ENCODE results near the gene AK5.
"Not testable (repeated sequence)": the region's sequence is repeated elsewhere in the genome, so short reads cannot be mapped to it uniquely, and the experiment has no call there.

The AK5 gene

DNA sequence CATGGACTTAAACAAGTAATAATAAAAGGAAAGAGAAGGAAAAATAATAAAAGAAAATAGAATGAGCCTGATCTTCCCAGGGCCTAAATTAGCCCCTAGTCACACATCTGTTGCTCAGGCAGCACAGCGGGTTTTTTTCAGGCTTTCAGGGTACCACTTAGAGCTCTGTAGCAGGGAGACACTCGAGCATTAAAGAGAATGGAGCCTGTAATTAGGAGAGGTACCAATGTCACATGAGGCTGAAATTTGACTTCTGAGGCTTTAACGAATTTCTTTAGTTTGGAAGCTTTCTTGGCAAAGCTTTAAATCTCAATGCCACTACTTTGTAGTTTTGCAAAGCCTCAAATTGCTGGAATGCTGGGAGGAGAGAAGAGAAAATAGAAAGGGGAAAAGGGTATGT is 116.3 kb downstream of the AK5 start:
- no peak for DNase-seq (ENCODE audit: low read depth, low spot score)

DNA sequence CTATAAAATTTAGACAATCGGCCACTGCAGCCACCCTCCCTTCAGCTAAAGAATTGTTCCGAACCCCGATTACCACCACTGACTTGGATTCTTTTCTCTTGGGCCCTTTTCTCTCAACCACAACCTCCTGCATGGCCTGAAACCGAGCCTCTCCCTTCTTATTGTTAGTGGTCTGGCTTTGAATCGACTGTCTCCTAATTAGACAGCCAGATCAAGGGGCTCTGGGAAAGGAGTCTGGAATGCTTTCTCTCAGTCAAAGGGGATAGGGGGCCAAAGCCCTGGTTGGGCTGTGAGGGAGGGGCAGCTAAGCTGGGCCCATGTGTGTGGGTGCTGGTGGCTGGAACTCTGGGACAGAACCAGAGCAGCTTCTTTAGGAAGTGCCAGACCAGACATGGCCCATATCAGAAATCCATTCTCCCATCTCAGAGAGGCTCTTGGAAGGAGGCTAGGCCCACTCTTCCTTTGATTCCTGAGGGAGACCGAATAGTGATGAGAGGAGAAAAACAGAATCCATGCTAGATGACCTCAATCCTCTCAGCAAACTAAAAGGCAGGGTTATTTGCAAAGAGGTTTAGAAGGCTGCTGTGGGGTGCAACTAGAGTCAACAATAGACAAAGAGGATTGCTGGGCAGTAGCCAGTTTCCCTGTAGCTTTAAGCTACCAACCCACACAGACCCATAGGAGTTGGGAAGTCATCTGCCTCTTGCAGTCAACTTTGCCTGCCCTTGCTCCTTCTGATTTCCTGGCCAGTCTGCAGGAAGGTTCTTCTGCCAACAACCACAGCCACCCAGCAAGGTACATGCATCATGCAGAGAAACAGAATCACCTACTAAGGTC is 117.6 kb downstream of the AK5 start:
- DNase-seq (ENCODE audit: low read depth, low spot score): no peak

DNA sequence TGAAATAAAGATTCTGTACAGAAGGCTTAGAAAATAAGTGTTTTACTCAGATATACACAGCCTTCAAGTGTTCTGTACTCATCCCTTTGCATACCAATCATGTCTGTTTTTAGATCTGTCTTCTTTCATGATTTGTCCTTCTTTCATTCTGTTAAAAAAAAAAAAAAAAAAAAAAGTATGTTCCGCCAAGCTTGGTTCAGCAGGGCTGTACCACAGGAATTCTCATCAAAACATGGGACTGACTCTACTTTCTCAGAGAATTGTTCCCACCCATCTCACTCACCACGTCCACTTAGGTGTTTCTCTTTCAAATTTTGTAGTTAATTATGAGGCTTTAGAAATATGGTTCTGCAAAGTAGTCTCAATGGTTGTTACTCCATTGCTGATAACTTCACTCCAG is 119.0 kb downstream of the AK5 start:
- no peak for DNase-seq (ENCODE audit: low read depth, low spot score)

- no peak for DNase-seq (ENCODE audit: low read depth, low spot score)
Observed at GRCh38 chr1:77401384-77401783, 119.6 kb downstream of the AK5 start.

DNA sequence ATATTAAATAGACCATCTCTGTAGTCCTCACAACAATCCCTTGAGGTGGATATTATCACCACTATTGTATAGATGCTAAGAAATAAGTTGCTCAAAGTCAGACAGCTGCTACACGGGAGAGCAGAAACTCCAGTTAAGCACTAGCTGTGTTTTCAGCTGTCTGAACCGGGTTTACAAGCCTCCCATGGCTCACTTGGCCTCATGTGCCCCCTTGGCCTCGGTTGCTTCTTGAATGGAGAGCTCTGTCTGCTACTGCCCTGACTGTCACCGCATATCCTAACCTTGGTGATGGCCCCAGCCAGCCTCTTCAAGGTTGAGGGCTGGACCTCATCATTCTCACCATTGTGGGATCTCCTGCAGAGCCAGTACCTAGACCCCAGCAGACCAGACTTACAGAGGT is 123.4 kb downstream of the AK5 start:
- DNase-seq (ENCODE audit: low read depth, low spot score): no peak

- DNase-seq (ENCODE audit: low read depth, low spot score): no peak
Observed at GRCh38 chr1:77406661-77407060, 124.8 kb downstream of the AK5 start.

GRCh38 chr1:77407738-77408375 is 126.0 kb downstream of the AK5 start:
- DNase-seq (ENCODE audit: low read depth, low spot score): no peak

GRCh38 chr1:77408933-77409332 is 127.1 kb downstream of the AK5 start:
- DNase-seq (ENCODE audit: low read depth, low spot score): not testable (repeated sequence)

DNA sequence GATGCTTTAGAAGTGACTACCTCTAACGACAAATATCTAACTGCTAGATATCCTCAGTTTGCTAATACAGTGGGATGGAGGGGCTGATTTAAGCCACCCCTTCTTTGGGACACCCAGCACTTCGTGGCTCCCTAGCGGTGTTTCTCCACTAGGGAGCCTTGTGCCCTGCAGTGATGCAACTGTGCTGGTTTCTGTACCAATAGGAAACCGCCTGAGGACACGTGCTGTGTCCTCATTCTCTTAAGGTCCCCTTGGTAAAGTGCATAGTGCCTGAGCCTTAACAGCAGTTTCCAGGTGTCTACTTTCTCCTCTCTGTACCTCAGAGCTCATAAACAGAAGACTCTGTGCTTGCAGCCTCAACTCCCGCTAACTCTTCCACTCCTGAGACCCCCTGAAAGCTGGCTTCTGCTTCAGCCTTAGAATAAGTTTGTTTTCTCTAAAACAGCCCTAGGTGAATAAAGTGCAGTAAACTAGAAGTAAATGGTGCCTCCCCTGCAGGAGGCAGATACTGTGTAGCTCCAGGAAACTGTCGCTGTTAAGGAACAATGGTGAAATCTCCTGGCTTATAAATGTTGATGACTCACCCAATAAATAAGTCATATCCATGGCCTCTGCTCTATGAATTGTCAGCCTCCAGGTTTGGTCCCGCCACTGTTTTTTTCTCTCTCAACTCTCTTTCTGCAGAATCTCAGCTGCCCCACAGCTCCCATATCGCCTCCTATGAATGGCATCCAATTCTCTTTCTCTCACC is 130.4 kb downstream of the AK5 start:
- DNase-seq (ENCODE audit: low read depth, low spot score): no peak

DNA sequence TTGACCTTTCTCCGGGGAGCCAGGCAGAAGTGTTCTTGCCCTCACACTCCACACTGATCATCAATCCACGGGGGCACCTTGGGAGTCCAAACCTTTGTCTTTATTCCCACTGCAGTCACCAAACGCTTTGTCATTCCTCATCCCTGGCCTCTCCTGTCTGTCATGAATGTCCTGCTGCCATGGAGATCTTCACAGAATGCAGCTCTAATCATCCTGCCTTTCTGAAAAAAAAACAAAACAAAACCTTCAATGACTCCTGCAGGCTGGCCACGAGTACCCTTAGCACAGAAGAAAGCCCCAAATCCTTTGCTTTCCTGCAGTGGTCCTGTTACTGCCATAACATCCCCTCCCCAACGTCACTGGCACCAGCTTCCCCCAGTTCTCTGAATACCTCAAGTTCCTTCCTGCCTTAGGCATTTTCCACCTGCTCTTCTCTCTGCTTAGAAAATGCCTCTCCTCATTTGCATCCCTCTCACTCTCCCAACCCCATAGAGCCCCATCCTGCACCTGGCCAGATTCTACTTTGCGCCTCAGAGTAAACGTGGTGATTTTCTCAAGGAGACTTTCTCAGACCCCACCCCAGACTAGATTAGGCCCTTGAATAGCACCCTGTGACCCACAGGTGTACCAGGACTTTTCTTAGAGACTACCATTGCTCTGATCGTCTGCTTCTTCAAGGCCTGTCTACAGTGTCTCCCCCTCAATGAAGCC is 131.2 kb downstream of the AK5 start:
- DNase-seq (ENCODE audit: low read depth, low spot score): no peak

GRCh38 chr1:77413541-77414335 is 131.9 kb downstream of the AK5 start:
- DNase-seq (ENCODE audit: low read depth, low spot score): no peak

GRCh38 chr1:77415579-77415978 is 133.8 kb downstream of the AK5 start:
- DNase-seq (ENCODE audit: low read depth, low spot score): no peak

DNA sequence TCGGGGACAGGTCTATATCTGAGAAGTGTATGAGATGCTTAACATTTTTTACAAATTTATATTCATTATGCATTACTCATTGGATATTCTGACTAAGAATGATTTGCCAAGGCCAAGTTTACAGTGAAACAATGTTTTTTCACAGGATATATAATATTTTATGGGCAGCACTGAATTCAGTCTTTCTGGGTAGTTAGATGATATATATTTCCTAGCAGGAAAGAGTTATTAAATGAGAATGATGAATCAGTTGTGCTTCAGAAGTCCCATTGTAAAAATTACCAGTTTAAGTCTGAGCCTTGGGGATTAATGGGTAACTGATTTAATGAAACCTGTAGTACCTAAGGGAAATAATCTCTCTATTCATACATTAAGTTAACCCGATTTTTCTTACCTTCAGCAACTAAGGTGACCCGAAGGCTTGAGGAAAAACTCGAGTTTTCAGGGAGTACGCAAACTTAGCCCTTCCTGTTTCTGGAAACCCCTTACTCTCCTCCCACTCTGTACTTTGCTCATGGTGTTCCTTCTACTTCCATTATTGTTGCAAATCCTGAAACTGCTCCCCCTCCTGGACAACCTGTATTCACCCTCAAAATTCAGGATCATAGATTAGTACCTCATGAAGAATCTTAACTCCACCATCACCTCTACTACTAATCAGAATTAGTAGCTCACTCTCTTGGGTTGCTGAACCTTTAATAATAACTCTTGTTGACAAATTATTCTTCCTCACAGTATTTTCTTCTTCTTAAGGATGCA is 135.1 kb downstream of the AK5 start:
- DNase-seq (ENCODE audit: low read depth, low spot score): no peak

GRCh38 chr1:77418055-77418454 is 136.2 kb downstream of the AK5 start:
- not testable (repeated sequence) for DNase-seq (ENCODE audit: low read depth, low spot score)

GRCh38 chr1:77421504-77422233 is 139.8 kb downstream of the AK5 start:
- DNase-seq (ENCODE audit: low read depth, low spot score): no peak

- no peak for DNase-seq (ENCODE audit: low read depth, low spot score)
Observed at GRCh38 chr1:77424236-77424635, 142.4 kb downstream of the AK5 start.

GRCh38 chr1:77428068-77428467 is 146.2 kb downstream of the AK5 start:
- no peak for DNase-seq (ENCODE audit: low read depth, low spot score)

DNA sequence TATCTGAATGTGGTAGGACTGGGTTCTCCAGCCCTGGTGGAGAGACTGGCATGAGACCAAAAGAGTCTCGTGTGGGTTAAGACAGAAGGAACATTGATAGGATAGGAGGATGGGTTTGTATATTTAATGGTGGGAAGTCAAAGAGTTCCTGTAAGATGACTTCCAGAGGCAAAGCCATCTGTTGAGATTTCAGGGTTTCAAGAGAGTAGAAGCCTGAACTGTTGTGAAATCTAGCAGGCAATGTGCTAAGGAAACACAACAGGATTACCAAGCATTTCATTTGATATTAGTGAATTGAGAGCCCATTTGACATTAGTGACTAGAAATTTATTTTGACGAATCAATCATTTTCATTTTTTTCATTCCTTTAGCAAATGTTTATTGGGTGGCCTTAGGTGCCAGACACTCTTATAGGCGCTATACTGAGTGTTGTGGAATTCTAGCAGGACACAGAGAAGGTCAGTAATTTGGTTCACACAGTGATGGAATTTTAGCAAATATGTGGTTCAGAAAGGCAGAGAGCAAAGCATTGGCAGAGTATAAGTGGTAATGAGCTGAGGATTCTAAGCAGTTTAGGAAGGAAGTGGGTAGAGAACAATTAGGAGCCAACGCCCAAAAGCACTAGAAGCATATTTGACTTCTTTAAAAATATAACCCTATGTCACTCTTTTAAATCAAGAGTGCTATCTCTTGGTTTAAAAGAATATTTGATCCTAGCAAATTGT is 149.3 kb downstream of the AK5 start:
- no peak for DNase-seq (ENCODE audit: low read depth, low spot score)

- DNase-seq (ENCODE audit: low read depth, low spot score): no peak
Observed at GRCh38 chr1:77433934-77434333, 152.1 kb downstream of the AK5 start.
